OCI-LY1 (cell line): ENCODE measurements around the gene TNFAIP8.

Experiments used
- CTCF ChIP-seq: fragments of 200-600 bp; sonication (generic), shearing (Covaris generic); IDR thresholded peaks from 2 replicates; pipeline ENCODE4 v1.5.1; 2017; ENCODE audit warnings: mild to moderate bottlenecking, antibody characterized with exemption, low read length, moderate library complexity, mixed read lengths
- EZH2 ChIP-seq: fragments of 200-600 bp; sonication (generic), shearing (Covaris generic); IDR thresholded peaks from 2 replicates; pipeline ENCODE4 v1.8.0; 2017; ENCODE audit warnings: borderline replicate concordance, mixed run types, mild to moderate bottlenecking, antibody characterized with exemption, low read length, moderate library complexity, mixed read lengths

GRCh38 chr5:119377066-119377465, 21.2 kb downstream of the TNFAIP8 start:
- TF ChIP-seq CTCF (no peak), EZH2 (no peak)
